B cell (primary cell): Measurements from ENCODE around the gene SYCP2. TPM values are rescaled to one million over a fixed set of nuclear protein-coding genes. Genes with fewer than 3 reads are reported as not detected.

Experiments used
- ATAC-seq: fragments of 200-7000 bp; cut with Tn5 transposase; one replicate; pipeline ENCODE4 v1.10.0; 2021; ENCODE audit warnings: low read depth, mild to moderate bottlenecking, moderate number of reproducible peaks, moderate library complexity
- CTCF ChIA-PET: fragments of 350-600 bp; sonication (Branson Sonifier 250); formaldehyde crosslinking; loops from one replicate; lab custom pipeline; 2021; ENCODE audit warnings: antibody characterized with exemption, inconsistent platforms; lab: Charles Lee
- POLR2A ChIA-PET: fragments of 350-600 bp; sonication (Branson Sonifier 250); formaldehyde crosslinking; loops from one replicate; lab custom pipeline; 2021; ENCODE audit warnings: antibody characterized with exemption; lab: Charles Lee
- DNase-seq: peaks from one replicate; pipeline ENCODE4 v3.0.0; 2013
- H2AFZ ChIP-seq: 2 replicates; pipeline ENCODE4 v1.6.1; 2012; ENCODE audit warnings: mild to moderate bottlenecking, low read depth, low read length; ENCODE audit not compliant: insufficient read depth, poor library complexity, severe bottlenecking
- H3K27ac ChIP-seq, 2 donors: 1 replicate in 1 of 2; 2 replicates in 1 of 2; pipeline ENCODE4 v1.5.1; 2012 to 2013; ENCODE audit warnings: low read length in 2 of 2, mild to moderate bottlenecking in 2 of 2, moderate library complexity in 1 of 2
- H3K27me3 ChIP-seq, 4 experiments: fragments of 200-600 bp in 1 of 4; sonication (generic) in 1 of 4; replicated peaks in 1 of 4; 1 replicate in 2 of 4; 2 replicates in 2 of 4; pipeline versions ENCODE4 v1.6.1 to v1.7.0; 2013 to 2016; ENCODE audit warnings: low read length in 3 of 4, mild to moderate bottlenecking in 2 of 4, mixed read lengths in 1 of 4, moderate library complexity in 1 of 4; ENCODE audit not compliant: insufficient read depth in 4 of 4, control insufficient read depth in 3 of 4; ENCODE audit errors: control extremely low read depth in 1 of 4
- H3K36me3 ChIP-seq, 2 experiments: replicated peaks in 1 of 2; 1 replicate in 1 of 2; 2 replicates in 1 of 2; pipeline versions ENCODE4 v1.6.1 to v1.7.1; 2013; ENCODE audit warnings: low read length in 1 of 2; ENCODE audit not compliant: insufficient read depth in 2 of 2, control insufficient read depth in 1 of 2; ENCODE audit errors: control extremely low read depth in 1 of 2, extremely low read depth in 1 of 2
- H3K4me1 ChIP-seq, 2 donors: fragments of 200-600 bp in 1 of 2; sonication (generic) in 1 of 2; 1 replicate in 1 of 2; 2 replicates in 1 of 2; pipeline versions ENCODE4 v1.5.1 to v1.6.1; 2013 to 2017; ENCODE audit warnings: low read length in 2 of 2; ENCODE audit not compliant: control insufficient read depth in 2 of 2, insufficient read depth in 2 of 2
- H3K4me2 ChIP-seq: replicated peaks from 2 replicates; pipeline ENCODE3; 2012; ENCODE audit warnings: mild to moderate bottlenecking, low read depth, low read length; ENCODE audit not compliant: poor library complexity, severe bottlenecking
- H3K4me3 ChIP-seq, 5 experiments: fragments of 200-600 bp in 1 of 5; sonication (generic) in 1 of 5; 1 replicate in 3 of 5; 2 replicates in 2 of 5; pipeline versions ENCODE4 v1.5.1 to v1.7.0; 2011 to 2016; ENCODE audit warnings: low read length in 4 of 5, mild to moderate bottlenecking in 4 of 5, low read depth in 2 of 5, control low read depth in 1 of 5, moderate library complexity in 1 of 5; ENCODE audit not compliant: insufficient read depth in 1 of 5; ENCODE audit errors: control extremely low read depth in 1 of 5, extremely low read depth in 1 of 5
- H3K79me2 ChIP-seq: fragments of 200-600 bp; sonication (generic); one replicate; pipeline ENCODE4 v1.6.0; 2016; ENCODE audit warnings: low read length; ENCODE audit not compliant: control insufficient read depth, insufficient read depth
- H3K9ac ChIP-seq: fragments of 200-600 bp; sonication (generic); 2 replicates; pipeline ENCODE4 v1.6.1; 2017; ENCODE audit warnings: mild to moderate bottlenecking, low read length, moderate library complexity
- H3K9me3 ChIP-seq, 3 donors: one replicate each; pipeline versions ENCODE4 v1.6.1 to v1.7.1; 2013; ENCODE audit warnings: low read length in 2 of 3; ENCODE audit not compliant: control insufficient read depth in 2 of 3, insufficient read depth in 1 of 3; ENCODE audit errors: control extremely low read depth in 1 of 3
- H4K20me1 ChIP-seq: 2 replicates; pipeline ENCODE4 v1.6.0; 2012; ENCODE audit warnings: mild to moderate bottlenecking, low read length; ENCODE audit not compliant: insufficient read depth, control insufficient read depth, poor library complexity, severe bottlenecking
- H3K27ac Mint-ChIP-seq: one replicate; pipeline ENCODE4 v1.8.0; 2021; ENCODE audit warnings: mixed read lengths
- H3K27me3 Mint-ChIP-seq: one replicate; pipeline ENCODE4 v1.8.0; 2021; ENCODE audit warnings: mixed read lengths
- H3K4me1 Mint-ChIP-seq: one replicate; pipeline ENCODE4 v1.8.0; 2021; ENCODE audit warnings: mixed read lengths
- H3K4me3 Mint-ChIP-seq: one replicate; pipeline ENCODE4 v1.8.0; 2021; ENCODE audit warnings: mixed read lengths
- H3K9me3 Mint-ChIP-seq: one replicate; pipeline ENCODE4 v1.8.0; 2022; ENCODE audit warnings: mixed read lengths; ENCODE audit not compliant: insufficient read depth
- EZH2 ChIP-seq: IDR thresholded peaks from 2 replicates; pipeline ENCODE4 v1.6.1; 2012; ENCODE audit warnings: borderline replicate concordance, low read depth, mild to moderate bottlenecking, moderate library complexity, low read length; ENCODE audit not compliant: insufficient read depth, poor library complexity, severe bottlenecking
- WGBS: methylation state at CpG from one replicate; pipeline ENCODE4 v1.1.5; 2013; ENCODE audit warnings: missing lambda C conversion rate; ENCODE audit not compliant: insufficient coverage; 5-methylcytosine and 5-hydroxymethylcytosine counted together
- intact Hi-C: fragments of 100-400 bp; cut with micrococcal nuclease; formaldehyde crosslinking; loops from one replicate; pipeline ENCODE4 v1.10.0; 2022
- polyA minus RNA-seq: library from RNA; depleted of rRNA, polyadenylated mRNA; stranded (reverse); fragments of >200 nt; gene quantifications from 2 replicates; pipeline ENCODE4 v1.2.3, GENCODE V29; 2012
- polyA plus RNA-seq: library from polyadenylated mRNA; depleted of rRNA; stranded (reverse); fragments of >200 nt; gene quantifications from 2 replicates; pipeline ENCODE4 v1.2.3, GENCODE V29; 2012
- total RNA-seq, 2 donors: library from RNA; stranded (reverse); fragments of 120-200 nt in 1 of 2; gene quantifications; 1 replicate in 1 of 2; 2 replicates in 1 of 2; pipeline versions ENCODE4 v1.2.3 to v1.2.4, GENCODE V29; 2013 to 2022
- TF ChIP-seq, protein P1 (sequence below): fragments of 200-600 bp; IDR thresholded peaks from one replicate; pipeline ENCODE4 v1.8.0; 2022; ENCODE audit warnings: antibody characterized with exemption, mild to moderate bottlenecking

Gene SYCP2, protein sequence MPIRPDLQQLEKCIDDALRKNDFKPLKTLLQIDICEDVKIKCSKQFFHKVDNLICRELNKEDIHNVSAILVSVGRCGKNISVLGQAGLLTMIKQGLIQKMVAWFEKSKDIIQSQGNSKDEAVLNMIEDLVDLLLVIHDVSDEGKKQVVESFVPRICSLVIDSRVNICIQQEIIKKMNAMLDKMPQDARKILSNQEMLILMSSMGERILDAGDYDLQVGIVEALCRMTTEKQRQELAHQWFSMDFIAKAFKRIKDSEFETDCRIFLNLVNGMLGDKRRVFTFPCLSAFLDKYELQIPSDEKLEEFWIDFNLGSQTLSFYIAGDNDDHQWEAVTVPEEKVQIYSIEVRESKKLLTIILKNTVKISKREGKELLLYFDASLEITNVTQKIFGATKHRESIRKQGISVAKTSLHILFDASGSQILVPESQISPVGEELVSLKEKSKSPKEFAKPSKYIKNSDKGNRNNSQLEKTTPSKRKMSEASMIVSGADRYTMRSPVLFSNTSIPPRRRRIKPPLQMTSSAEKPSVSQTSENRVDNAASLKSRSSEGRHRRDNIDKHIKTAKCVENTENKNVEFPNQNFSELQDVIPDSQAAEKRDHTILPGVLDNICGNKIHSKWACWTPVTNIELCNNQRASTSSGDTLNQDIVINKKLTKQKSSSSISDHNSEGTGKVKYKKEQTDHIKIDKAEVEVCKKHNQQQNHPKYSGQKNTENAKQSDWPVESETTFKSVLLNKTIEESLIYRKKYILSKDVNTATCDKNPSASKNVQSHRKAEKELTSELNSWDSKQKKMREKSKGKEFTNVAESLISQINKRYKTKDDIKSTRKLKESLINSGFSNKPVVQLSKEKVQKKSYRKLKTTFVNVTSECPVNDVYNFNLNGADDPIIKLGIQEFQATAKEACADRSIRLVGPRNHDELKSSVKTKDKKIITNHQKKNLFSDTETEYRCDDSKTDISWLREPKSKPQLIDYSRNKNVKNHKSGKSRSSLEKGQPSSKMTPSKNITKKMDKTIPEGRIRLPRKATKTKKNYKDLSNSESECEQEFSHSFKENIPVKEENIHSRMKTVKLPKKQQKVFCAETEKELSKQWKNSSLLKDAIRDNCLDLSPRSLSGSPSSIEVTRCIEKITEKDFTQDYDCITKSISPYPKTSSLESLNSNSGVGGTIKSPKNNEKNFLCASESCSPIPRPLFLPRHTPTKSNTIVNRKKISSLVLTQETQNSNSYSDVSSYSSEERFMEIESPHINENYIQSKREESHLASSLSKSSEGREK (N-terminal part only)
- total RNA-seq (4.5 and 4.7 TPM in 2 replicates), polyA plus RNA-seq (0.79 and 0.98 TPM in 2 replicates), polyA minus RNA-seq (0.14 and 1.4 TPM in 2 replicates)
- total RNA-seq (2013): 2.7 TPM

DNA sequence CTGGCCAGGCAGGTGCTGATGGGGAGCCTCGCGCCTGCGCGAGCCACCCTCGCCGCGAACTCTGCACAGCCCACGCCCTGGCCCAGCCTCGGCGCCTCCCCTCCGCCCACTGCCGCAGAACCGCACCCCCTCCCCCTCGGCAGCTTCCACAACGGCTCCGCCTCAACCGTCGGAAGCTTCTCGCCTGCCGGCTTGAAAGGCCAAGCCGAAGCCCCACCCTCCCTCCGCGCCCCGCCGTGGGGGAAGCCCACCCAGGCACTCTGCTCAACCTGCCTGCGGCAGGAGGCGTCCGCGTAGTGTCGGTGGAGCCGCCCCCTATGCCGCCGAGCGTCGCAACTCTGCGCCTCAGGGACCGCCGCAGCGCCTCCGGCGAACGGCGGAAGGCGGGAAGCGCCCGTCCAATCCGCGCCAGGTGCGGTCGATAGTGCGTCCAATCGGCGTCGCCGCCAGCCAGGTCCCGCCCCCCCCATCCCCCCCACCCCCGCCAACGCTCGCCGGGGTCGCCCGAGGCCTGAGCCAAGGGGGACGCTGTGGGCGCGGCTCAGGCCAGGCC, at the start of gene SYCP2:
SYCP2 (minus strand) TSS at position 342 of the 553 bp plus-strand sequence. CDS start 11,224 bp downstream, outside the sequence.
- POLR2A ChIA-PET: no interaction called here
- peaks cover 21% of the 10 kb centered on the region for H3K4me1 Mint-ChIP-seq
- H4K20me1 ChIP-seq: no peaks in the 10 kb centered on the region
- no peaks in the 10 kb centered on the region for H3K9me3 Mint-ChIP-seq
- DNase-seq (peak; percentile 78), ATAC-seq (peak; percentile 71)
- peak within 1 kb of the TSS; percentile 68 for H3K9ac ChIP-seq
- peak within 1 kb of the TSS in 4 of 5 experiments; percentile 51 to 69 (median 63) for H3K4me3 ChIP-seq
- no peak within 1 kb of the TSS for H3K27ac ChIP-seq
- peak within 1 kb of the TSS; percentile 82 for H2AFZ ChIP-seq
- 52% methylated on average over 55 of the region's 65 CpGs for WGBS
- TF ChIP-seq, protein P1, sequence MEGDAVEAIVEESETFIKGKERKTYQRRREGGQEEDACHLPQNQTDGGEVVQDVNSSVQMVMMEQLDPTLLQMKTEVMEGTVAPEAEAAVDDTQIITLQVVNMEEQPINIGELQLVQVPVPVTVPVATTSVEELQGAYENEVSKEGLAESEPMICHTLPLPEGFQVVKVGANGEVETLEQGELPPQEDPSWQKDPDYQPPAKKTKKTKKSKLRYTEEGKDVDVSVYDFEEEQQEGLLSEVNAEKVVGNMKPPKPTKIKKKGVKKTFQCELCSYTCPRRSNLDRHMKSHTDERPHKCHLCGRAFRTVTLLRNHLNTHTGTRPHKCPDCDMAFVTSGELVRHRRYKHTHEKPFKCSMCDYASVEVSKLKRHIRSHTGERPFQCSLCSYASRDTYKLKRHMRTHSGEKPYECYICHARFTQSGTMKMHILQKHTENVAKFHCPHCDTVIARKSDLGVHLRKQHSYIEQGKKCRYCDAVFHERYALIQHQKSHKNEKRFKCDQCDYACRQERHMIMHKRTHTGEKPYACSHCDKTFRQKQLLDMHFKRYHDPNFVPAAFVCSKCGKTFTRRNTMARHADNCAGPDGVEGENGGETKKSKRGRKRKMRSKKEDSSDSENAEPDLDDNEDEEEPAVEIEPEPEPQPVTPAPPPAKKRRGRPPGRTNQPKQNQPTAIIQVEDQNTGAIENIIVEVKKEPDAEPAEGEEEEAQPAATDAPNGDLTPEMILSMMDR: no peak
- no peak for TF ChIP-seq EZH2
- H3K4me3 Mint-ChIP-seq: peak within 1 kb of the TSS; percentile 80
- intact Hi-C loops: no loop called here
- H3K4me1 ChIP-seq: peaks cover 6 to 7% of the 10 kb centered on the region in 2 donors
- peak within 1 kb of the TSS; percentile 46 for H3K27ac Mint-ChIP-seq
- H3K79me2 ChIP-seq: peaks cover 2% of the 10 kb centered on the region
- H3K9me3 ChIP-seq: peaks cover 0 to 5% (median 0%) of the 10 kb centered on the region in 3 donors
- H3K27me3 Mint-ChIP-seq: no peaks in the 10 kb centered on the region
- no peaks in the 10 kb centered on the region for H3K27me3 ChIP-seq
- H3K36me3 ChIP-seq: no peaks in the 10 kb centered on the region
- H3K4me2 ChIP-seq: peak within 1 kb of the TSS; percentile 89
- CTCF ChIA-PET: interaction anchor here (1.0 to 2.8 kb wide), 7 partner anchors 11 to 125 kb away, joined by 3 to 29 read pairs (median 4); partner anchors contain the start of gene CDH26
